Astrocyte of the cerebellum (primary cell): ENCODE data around the gene MXD1.

Experiments
- DNase-seq: peaks from one replicate; pipeline ENCODE4 v3.0.0-alpha.2; 2011; ENCODE audit warnings: low read depth
- H3K4me3 ChIP-seq: 2 replicates; pipeline ENCODE4 v1.5.1; 2011; ENCODE audit warnings: mild to moderate bottlenecking, low read depth, low read length, moderate library complexity
- in situ Hi-C: cut with HindIII; loops from 2 replicates; pipeline ENCODE4 v1.10.0; 2017; ENCODE audit warnings: low sequenced_read_pairs
- TF ChIP-seq, protein P1 (sequence below): IDR thresholded peaks from 2 replicates; pipeline ENCODE4 v1.5.1; 2012; ENCODE audit warnings: low read length, low read depth, moderate library complexity, mild to moderate bottlenecking; ENCODE audit errors: missing control alignments

Gene MXD1

GRCh38 chr2:69952336-69953115 is 37.6 kb downstream of the MXD1 start:
- in situ Hi-C loops: no loop called here
- no peak for DNase-seq
- no peak overlapping the region for H3K4me3 ChIP-seq
- TF ChIP-seq, protein P1, sequence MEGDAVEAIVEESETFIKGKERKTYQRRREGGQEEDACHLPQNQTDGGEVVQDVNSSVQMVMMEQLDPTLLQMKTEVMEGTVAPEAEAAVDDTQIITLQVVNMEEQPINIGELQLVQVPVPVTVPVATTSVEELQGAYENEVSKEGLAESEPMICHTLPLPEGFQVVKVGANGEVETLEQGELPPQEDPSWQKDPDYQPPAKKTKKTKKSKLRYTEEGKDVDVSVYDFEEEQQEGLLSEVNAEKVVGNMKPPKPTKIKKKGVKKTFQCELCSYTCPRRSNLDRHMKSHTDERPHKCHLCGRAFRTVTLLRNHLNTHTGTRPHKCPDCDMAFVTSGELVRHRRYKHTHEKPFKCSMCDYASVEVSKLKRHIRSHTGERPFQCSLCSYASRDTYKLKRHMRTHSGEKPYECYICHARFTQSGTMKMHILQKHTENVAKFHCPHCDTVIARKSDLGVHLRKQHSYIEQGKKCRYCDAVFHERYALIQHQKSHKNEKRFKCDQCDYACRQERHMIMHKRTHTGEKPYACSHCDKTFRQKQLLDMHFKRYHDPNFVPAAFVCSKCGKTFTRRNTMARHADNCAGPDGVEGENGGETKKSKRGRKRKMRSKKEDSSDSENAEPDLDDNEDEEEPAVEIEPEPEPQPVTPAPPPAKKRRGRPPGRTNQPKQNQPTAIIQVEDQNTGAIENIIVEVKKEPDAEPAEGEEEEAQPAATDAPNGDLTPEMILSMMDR: no peak

DNA sequence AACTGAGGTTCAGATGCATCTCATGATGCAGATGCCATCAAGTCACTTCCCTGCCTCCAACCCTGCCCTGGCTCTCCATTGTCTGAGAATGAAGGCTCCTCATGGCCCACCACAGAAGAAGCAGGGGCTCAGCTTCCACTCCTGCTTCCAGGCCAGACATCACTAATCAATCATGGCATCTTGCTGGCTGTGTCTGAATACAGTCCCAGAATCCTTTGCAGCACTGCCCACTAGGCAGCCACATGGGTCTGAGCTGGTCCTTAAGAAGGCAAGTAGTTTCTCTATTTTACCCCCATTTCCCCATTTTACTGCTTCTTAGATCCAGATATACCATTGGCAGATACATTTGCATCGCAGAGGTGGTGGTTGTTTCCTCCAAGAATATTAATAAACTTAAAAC is 39.2 kb downstream of the MXD1 start:
- no peak for DNase-seq
- no peak overlapping the region for H3K4me3 ChIP-seq
- in situ Hi-C loops: no loop called here
- TF ChIP-seq, protein P1: no peak

DNA sequence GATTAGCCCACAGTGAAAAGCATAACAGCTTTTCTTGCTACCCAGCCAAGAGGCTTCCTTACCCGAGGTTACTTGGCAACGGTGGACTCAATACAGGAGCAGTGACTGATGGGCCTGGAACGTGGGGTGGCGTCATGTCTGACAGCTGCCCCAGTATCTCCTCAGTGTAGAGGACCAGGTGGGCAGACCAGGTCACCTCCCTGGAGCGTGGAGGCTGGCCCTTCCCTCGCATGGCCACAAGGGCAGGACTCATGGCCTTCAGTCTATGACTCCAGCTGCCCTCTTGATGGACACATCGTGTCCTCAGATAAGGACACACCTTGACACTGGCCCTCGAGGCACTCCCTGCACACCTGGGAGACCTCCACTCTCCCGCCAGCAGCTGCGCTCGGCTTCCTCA is 40.1 kb downstream of the MXD1 start:
- no peak for DNase-seq

GRCh38 chr2:69956475-69956979 is 41.6 kb downstream of the MXD1 start:
- TF ChIP-seq, protein P1: no peak
- in situ Hi-C loops: no loop called here
- H3K4me3 ChIP-seq: no peak overlapping the region
- DNase-seq: no peak

More for the DNA sequence above, 40.1 kb downstream of the MXD1 start:
- TF ChIP-seq, protein P1: no peak
- in situ Hi-C loops: no loop called here
- no peak overlapping the region for H3K4me3 ChIP-seq

DNA sequence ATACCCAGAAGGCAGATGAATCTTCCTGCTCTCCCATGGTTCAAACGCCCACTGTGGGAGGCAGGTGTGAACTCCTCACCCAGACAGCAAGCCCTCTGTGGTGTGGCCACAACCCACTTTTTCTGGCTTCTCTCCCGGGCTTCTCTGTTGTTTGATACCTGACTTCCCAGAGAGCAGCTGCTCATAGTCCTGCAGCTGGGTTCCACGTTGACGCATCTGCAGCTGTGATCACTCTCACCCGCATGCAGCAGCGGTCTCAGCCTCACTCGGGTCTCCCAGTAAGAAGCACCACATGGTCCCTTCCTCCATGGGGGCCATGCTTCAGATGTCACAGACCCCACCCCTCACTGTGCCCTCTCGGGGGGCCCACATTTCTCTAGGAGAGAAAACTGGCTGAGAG is 43.1 kb downstream of the MXD1 start:
- TF ChIP-seq, protein P1: no peak
- DNase-seq: no peak
- no peak overlapping the region for H3K4me3 ChIP-seq
- in situ Hi-C loops: no loop called here

DNA sequence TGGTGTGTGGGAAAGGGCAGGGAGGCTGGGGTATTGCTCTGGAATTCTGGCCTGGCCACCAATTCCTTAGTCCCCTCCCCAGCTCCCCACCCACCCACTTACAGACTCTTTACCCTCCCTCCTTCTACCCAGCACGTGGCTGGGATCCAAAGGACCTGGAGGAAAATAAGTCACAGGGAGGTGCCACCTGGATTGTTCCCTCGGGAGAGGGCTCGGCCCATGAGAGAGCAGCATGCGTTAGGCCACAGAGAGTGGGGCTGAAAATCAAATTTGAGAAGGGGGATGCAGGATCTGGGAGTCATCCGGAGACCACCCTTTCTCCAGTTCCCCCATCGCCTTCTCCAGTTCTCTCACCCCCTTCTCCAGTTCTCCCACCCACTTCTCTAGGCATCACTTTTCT is 43.6 kb downstream of the MXD1 start:
- in situ Hi-C loops: no loop called here
- no peak for DNase-seq

More for the DNA sequence above, 43.6 kb downstream of the MXD1 start:
- TF ChIP-seq, protein P1: no peak
- no peak overlapping the region for H3K4me3 ChIP-seq
